ENCODE data around the gene TTC9B. TPM values are rescaled to one million over a fixed set of nuclear protein-coding genes. Genes with fewer than 3 reads are reported as not detected.

TTC9B gene
- total and polyA plus RNA-seq, 11 donors = not detected

- no peaks in the 10 kb centered on the region for H3K9me3 ChIP-seq
- H3K4me3 ChIP-seq = no peak overlapping the region
- peaks cover 0 to 41% (median 23%) of the 10 kb centered on the region in 9 donors for H3K36me3 ChIP-seq
- ATAC-seq = peak; percentile 68 to 84 (median 76)
- TF ChIP-seq POLR2A (IDR thresholded peaks at IDR 0.05) (no peak), CTCF (IDR thresholded peaks at IDR 0.05) (no peak)
- H3K27ac ChIP-seq = peak overlapping the region in 10 of 12 donors; percentile 16 to 78 (median 51)
- H3K4me1 ChIP-seq = peaks cover 4 to 54% (median 33%) of the 10 kb centered on the region in 12 donors
- no peaks in the 10 kb centered on the region for H3K27me3 ChIP-seq
- peak; percentile 71 to 87 (median 78) for DNase-seq
- 44 to 60% (median 52%) methylated on average over 16 to 17 of the region's 17 CpGs for WGBS, 4 donors
- intact Hi-C loops (cut with DNase I) = no loop called here
These were observed 47.9 kb upstream of the TTC9B start for GRCh38 chr19:40266119-40266518.

GRCh38 chr19:40265763-40266099, 47.5 kb upstream of the TTC9B start:
- no peaks in the 10 kb centered on the region for H3K27me3 ChIP-seq
- DNase-seq = no peak
- WGBS, 4 donors = 58 to 67% (median 65%) methylated on average over 6 of the region's 6 CpGs
- no peak overlapping the region for H3K4me3 ChIP-seq
- H3K27ac ChIP-seq = peak overlapping the region in 10 of 12 donors; percentile 16 to 78 (median 51)
- intact Hi-C loops (cut with DNase I) = no loop called here
- TF ChIP-seq POLR2A (IDR thresholded peaks at IDR 0.05) (no peak), CTCF (IDR thresholded peaks at IDR 0.05) (no peak)
- H3K4me1 ChIP-seq = peaks cover 4 to 52% (median 33%) of the 10 kb centered on the region in 12 donors
- H3K36me3 ChIP-seq = peaks cover 0 to 41% (median 23%) of the 10 kb centered on the region in 9 donors
- H3K9me3 ChIP-seq = no peaks in the 10 kb centered on the region
- peak in 2 of 4 donors; percentile 1 to 2 for ATAC-seq

- peak in 1 of 4 donors; percentile 7 for ATAC-seq
- Histone ChIP-seq H3K27me3 (no peaks in the 10 kb centered on the region), H3K4me3 (no peak overlapping the region), H3K9me3 (no peaks in the 10 kb centered on the region), H3K36me3 (peaks cover 0 to 37% (median 23%) of the 10 kb centered on the region in 9 donors), H3K4me1 (peaks cover 4 to 47% (median 29%) of the 10 kb centered on the region in 12 donors), H3K27ac (peak overlapping the region in 2 of 12 donors; percentile 16 to 78)
- DNase-seq = peak in 2 of 5 donors; percentile 25 to 57
- TF ChIP-seq CTCF (IDR thresholded peaks at IDR 0.05) = no peak
- TF ChIP-seq POLR2A (IDR thresholded peaks at IDR 0.05) = no peak
- intact Hi-C loops (cut with DNase I) = no loop called here
- 92 to 96% (median 92%) methylated on average over 10 to 22 of the region's 22 CpGs for WGBS, 4 donors
These were observed 47.0 kb upstream of the TTC9B start for GRCh38 chr19:40265055-40265762.

GRCh38 chr19:40264314-40265054, 46.3 kb upstream of the TTC9B start:
- Histone ChIP-seq H3K27me3 (no peaks in the 10 kb centered on the region), H3K36me3 (peaks cover 0 to 31% (median 23%) of the 10 kb centered on the region in 9 donors), H3K4me1 (peaks cover 4 to 51% (median 27%) of the 10 kb centered on the region in 12 donors), H3K4me3 (no peak overlapping the region), H3K27ac (no peak overlapping the region), H3K9me3 (no peaks in the 10 kb centered on the region)
- intact Hi-C loops (cut with DNase I) = no loop called here
- DNase-seq (peak in 1 of 5 donors; percentile 23), ATAC-seq (no peak)
- TF ChIP-seq CTCF (IDR thresholded peaks at IDR 0.05) (no peak), POLR2A (IDR thresholded peaks at IDR 0.05) (no peak)
- WGBS, 4 donors = 74 to 83% (median 78%) methylated on average over 19 of the region's 19 CpGs

Measured in heart left ventricle (tissue), 16 donors.